HG03575 (cell line): ENCODE measurements around the gene PPP2R3B.
"Not testable (repeated sequence)": the region's sequence is repeated elsewhere in the genome, so short reads cannot be mapped to it uniquely, and the experiment has no call there.

Experiments used
- ATAC-seq: cut with Tn5 transposase; IDR thresholded peaks from one replicate; pipeline ENCODE4 v1.9.1; 2021; ENCODE audit not compliant: unreplicated experiment, insufficient number of reproducible peaks, low FRiP score; ENCODE audit errors: extremely low read depth

Gene PPP2R3B

DNA sequence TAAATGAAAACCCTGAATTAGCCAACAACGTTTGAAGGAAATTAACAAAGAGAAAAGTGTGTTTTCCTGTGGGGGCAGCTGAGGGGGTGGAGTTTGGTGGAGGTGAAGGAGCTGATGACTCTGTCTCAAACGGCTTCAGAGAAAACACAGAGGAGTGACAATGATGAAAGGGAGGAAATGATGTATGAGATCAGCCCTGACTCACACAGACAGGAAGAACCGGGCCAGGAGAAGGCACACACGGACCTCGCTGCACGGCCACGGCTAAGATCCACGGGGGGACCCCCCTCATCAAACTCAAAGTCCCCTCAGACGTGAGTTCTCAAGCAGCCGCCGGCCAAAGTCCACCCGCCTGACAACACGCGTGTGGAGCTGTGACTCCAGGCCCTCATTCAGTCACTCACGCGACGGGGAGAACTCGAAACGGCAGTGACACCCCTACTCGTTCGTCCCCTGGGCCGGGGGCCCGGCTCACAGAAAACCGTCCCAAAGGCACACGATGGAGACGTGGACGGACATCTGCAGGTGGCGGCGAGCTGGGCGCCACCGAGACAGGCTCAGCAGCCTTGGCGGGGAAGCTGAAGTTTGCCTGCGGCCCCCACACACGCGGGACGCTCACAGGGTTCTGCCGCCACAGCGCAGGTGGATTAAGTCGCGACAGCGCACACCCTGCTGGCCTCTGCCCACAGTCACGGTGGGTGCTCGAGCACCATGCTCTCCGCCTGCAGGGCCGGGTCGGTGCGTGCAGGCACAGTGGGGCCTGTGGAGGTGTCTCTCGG is 28.8 kb downstream of the PPP2R3B start:
- no peak for ATAC-seq

DNA sequence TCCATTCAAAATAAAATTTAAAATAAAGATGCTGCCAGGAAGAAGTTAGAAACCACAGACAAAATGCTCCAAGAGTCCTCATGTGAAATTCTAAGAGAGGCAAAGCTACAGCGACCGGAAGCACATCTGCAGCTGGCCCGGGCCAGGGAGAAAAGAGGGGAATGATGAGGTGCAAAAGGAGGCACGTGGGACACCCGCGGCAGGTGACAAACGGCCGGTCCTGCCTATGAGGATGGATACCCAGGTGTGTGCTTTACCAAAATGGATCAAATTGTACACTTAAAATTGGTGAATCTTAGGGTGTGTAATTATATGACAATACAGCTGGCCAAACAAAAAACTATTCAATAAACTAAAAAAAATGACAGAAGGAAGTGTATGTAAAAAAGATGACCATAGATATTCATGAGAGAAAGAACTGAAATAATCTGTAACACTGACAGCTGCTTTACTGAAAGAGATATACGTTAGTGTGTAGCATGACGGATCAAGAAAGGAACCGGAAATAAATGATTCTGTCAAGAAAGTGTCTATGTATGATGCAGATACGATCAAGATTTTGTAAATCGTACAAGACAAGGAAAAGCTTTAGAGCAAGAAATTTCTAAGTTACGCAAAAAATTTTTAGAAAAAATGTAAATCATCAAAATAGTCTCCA is 29.5 kb downstream of the PPP2R3B start:
- no peak for ATAC-seq

DNA sequence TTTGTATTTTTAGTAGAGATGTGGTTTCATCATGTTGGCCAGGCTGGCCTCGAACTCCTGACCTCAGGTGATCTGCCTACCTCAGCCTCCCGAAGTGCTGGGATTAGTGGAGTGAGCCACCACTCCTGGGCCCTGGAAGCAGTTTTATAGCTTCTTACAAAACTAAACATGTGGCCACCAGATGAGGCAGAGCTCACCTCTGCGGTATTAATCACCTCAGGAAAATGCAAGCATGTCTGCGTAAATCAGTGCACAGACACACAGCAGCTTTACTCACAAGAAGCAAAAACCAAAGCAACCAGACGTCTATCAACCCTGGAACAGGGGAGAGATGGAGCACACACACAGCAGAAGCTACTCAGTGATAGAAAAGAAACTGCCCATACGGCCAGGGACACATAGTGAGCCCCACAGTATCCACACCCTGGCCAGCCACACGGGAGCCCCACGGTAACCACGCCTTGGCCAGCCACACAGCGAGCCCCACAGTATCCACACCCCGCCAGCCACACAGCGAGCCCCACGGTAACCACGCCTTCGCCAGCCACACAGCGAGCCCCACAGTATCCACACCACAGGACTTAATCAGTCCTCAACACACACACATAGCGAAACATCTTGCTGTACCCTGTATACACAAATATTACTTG is 30.2 kb downstream of the PPP2R3B start:
- ATAC-seq, result no peak

DNA sequence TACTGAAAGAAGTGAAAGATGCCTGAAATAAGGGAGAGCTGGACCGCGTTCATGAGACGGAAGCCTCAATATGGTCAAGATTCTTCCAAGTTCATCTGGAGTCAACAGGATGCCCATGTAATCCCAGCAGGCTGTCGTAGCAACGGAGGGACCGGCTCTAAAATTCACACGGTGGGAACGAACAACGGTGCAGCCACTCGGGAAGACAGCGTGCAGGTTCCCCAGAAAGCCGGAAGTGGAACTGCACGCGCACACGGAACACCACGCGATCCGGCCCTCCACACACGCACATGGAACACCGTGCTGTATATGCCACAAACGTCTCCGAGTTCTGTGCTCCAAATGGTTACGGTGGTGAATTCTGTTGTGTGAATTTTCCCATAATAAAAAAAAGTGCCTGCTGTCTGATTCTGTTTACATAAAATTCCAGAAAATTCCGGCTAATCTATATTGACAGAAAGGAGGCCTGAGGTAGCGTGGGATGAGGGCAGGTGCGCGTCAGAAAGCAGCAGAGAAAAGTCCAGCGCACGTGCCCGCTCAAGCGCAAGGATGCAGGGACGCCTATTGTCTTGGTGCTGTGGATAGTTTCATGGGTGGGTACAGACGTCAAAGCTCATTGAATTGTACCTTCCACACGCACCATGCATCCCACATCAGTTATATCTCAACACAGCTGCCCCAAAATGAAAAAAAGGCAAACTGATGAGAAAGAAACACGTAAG is 31.2 kb downstream of the PPP2R3B start:
- ATAC-seq, result no peak

DNA sequence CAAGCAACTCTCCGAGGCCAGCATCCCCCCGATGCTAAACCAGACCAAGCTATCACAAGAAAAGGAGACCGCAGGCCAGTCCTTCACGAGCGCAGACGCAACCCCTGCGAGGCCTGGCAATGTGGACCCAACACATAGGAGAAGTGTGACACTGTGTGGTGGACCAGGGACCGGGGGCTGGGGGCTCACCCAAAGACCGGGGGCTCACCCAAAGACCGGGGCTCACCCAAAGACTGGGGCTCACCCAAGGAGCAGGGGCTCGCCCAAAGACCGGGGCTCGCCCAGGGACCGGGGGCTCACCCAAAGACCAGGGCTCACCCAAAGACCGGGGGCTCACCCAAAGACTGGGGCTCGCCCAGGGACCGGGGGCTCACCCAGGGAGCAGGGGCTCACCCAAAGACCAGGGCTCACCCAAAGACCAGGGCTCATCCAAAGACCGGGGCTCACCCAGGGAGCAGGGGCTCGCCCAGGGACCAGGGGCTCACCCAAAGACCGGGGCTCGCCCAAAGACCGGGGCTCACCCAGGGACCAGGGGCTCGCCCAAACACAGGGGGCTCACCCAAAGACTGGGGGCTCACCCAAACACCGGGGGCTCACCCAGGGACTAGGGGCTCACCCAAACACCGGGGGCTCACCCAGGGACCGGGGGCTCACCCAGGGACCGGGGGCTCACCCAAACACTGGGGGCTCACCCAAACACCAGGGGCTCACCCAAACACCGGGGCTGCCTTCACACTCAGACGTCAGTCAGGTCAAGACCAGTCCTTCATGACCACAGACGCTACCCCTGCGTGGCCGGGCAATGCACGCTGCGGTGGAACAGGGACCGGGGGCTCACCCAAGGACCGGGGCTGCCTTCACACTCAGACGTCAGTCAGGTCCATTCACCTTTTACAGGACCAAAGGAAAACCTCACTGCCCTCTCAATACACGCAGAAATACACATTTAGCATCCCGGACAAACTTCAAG is 32.9 kb downstream of the PPP2R3B start:
- no peak for ATAC-seq

DNA sequence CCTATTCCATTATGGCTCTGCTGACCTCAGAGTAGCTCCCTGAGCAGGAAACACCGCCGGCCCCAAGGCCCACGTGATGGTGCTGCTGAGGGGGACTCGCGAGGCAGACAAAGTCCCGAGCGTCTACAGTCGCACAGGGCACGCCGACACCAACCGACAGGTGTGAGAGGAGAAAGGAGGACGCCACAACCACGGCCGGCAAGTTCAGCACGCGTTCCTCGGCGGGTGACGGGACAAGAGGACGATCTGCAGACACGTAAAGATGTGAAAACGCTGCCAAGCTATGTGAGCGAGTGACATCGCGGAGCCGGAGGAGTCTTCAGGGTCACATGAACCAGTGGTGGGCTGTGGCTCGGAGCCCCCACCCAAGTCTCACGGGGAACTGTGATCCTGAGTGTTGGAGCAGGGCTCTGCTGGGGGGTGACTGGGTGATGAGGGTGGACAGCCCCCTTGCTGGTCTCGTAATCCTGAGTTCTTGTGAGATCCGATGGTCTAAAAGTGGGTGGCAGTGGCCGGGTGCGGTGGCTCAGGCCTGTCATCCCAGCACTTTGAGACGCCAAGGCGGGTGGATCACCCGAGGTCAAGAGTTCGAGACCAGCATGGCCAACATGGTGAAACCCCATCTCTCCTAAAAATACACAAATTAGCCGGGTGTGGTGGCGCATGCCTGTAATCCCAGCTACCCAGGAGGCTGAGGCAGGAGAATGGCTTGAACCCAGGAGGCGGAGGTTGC is 34.0 kb downstream of the PPP2R3B start:
- no peak for ATAC-seq

DNA sequence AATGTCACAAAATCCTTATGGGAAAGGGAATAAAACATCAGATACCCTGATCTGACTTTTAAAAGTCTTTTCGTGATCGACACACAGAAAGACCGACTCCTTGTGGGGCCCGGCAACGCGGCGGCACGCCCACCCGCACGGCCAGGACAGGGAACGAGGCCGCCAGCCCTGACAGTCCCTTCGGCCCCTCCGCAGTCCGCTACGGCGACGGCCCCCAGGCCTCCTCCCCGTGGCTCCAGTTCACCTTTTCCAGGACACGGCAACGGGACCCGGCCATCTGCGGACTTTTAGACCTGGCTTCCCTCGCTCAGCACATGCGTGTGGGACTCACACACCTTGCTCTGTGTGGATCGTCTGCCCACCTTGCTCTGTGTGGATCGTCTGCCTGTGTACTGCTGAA is 34.5 kb downstream of the PPP2R3B start:
- ATAC-seq, result no peak

DNA sequence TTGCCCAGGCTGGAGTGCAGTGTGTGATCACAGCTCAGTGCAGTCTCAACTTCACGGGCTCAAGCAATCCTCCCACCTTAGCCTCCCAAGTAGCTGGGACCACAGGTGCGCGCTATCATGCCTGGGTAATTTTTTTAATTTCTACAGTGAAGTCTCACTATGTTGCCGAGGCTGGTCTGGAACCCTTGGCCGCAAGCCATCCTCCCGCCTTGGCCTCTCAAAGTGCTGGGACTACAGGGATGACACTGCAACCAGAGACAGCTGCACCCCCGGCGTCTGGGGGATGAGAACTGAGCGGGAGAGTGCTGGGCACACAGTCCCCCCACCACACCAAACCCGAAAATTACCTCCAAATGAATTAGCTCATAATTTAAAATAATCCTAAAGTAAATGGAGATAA is 35.0 kb downstream of the PPP2R3B start:
- ATAC-seq, result no peak

DNA sequence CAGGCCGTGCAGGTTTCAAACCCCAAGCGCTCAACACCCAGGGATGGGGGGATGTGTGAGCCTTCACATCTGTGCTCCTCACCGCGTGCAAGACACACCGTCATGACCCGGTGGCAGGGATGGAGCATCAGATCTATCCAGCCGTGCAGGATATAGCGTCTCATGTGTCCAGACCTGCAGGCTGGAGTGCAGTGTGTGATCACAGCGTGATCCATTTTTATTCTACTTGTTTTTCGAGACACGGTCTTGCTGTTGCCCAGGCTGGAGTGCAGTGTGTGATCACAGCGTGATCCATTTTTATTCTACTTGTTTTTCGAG is 35.4 kb downstream of the PPP2R3B start:
- not testable (repeated sequence) for ATAC-seq

DNA sequence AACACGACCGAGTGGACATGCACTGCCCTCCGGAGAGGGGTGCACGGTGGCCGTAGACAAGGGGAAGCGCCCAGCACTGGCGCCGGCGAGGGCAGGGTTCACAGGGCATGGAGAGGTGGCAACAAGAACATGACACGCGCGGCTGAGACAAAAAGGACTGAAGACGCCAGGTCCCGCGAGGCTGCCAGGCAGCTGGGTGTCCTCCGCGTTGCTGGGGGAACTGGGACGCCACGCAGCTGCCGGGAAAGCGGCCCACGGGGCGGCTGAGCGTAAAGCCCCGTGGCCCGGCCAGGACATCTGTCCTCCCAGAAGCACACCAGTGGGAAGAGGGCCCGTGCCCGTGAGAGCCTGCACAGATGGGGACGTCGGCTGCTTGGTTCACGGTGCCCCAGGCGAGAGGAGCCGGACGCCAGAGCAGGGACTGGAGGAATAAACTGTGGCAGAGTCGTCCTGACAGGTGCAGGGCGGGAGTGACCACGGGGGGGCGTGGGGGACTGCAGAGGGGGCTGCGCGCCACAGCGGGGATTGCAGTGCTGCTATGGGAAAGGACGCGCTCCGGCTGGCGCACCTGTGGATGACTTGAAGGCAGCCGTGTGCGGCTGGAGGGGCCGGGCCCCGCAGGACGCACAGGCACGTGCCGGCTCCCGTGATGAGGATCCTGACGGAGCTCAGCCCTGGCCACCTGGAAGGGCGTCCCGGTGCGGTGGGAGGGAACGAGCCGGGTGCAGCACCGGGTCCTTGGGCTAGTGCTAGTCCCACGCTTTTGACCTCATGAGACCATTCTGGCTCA is 36.0 kb downstream of the PPP2R3B start:
- ATAC-seq, result no peak

DNA sequence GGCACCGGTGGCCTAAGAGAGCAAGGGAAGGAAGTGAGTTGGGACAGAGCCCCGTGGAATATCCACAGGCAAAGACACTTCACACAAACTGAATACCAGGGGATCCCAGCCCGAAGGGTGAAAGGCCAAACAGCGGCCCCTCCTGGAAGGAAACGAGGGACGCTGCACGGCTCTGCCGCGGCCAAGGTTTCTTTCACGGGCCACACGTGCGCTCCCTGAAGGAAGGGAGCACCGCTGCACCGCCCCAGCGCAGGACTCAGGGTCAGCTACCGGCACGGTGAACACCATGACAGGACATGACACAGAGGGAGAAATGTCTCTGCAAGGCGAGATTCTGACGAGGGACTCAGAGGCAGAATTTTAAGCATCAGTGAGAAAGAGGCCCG is 36.6 kb downstream of the PPP2R3B start:
- no peak for ATAC-seq

DNA sequence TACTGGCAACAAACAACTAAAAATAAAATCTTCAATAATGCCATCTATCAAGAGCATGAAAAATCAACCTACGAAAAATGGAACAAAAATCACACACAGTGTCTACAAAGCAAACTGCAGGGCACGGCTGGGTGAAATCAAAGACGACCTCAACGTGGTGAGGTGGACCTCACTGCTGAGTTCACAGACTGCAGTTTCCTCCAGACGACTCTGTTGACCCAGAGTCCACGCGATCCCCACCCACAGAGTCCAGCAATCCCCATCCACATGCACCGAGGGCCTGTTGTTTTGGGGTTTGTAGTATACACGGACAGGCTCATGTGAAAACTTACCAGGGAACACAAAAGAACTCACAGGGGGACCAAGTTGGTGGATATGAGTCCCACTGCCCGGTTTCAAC is 37.0 kb downstream of the PPP2R3B start:
- ATAC-seq, result no peak

DNA sequence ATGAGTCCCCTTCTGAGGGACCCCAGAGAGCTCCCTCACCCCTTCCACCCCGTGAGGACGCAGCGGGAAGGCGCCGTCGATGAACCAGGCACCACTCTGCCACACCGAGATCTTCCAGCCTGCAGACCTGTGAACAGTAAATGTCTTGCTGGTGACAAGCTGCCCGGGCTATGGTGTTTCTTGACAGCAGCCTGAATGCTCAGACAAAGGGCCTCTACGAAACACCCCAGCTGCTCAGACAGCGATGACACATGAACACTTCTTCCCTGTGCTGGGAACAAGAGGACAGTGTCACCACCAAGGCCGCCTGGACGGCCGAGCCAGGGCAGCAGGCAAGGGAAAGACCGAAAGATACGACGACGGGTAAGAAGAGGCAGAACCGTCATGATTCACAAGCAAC is 37.5 kb downstream of the PPP2R3B start:
- no peak for ATAC-seq

DNA sequence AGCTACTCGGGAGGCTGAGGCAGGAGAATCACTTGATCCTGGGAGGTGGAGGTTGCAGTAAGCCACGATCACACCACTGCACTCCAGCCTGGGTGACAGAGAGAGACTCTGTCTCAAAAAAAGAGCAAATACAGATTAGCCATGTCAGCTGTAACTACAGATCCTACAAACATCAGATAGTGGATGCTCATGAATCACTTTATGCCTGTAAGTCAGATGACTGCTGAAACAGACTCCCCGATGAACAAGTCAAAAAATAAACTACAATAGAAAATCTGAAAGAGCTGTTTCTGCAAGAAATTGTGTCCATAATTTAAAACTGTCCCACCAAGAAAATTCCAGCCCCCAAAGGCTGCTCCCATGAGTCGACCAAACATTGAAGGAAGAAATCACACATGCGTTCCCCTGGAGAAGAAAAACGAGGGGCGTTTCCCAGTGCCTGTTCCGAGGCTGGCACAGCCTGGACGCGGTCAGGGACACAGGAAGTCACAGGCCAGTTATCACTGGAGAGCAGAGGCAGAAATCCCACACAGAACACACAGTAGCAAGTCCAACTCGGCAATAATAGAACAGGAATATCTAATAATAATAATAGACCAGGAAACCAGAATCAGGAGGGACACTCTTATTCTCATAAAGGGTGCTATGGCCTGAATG is 38.1 kb downstream of the PPP2R3B start:
- ATAC-seq, result no peak

DNA sequence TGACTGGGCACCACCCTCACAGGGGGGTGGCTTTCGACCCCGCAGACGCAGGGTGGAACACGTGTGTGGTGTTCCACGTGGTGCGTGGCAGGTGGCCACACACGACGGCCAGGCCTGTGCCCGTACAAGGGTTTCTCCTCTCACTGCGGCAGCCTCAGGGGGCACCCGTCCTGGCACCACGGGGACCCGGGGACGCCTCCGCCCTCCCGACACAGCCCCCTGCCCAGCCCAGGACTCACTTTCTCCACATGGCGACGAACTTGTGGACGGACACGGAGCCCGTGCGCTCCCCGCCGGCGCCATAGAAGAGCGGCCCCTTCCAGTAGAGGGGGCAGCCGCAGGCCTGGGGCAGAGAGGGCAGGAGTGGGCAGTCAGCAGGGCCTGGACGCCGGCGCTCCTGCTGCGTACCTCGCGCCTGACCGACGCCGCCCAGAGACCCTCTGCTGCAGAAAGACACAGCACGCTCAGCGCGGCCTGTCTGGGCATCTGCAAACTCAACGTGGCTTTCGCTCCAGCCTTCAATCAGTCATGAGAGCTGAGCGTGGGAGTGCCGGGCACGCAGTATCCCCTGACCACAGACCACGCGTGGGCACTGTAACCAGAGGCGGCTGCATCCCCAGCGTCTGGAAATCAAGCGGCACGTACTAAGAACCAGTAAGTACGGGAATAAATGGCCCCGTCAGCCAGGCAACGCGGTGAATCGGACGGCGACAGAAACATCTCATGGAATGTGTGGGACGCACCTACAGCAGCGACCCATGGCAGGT is 39.2 kb downstream of the PPP2R3B start:
- no peak for ATAC-seq
